HTERT RPE-1 (cell line): ENCODE results near the gene CHAF1B.
"Not testable (repeated sequence)": the region's sequence is repeated elsewhere in the genome, so short reads cannot be mapped to it uniquely, and the experiment has no call there.

Experiments
- in situ Hi-C: fragments of 300-500 bp; cut with MboI; formaldehyde crosslinking; loops from 4 replicates; pipeline ENCODE4 v1.14.3; 2020; ENCODE audit warnings: low sequenced_read_pairs

The CHAF1B gene

GRCh38 chr21:36386031-36386642 lies 945 bp downstream of the CHAF1B start:
- in situ Hi-C loops = no loop called here

- in situ Hi-C loops = no loop called here
Measured at GRCh38 chr21:36388096-36388495, 2.9 kb downstream of the CHAF1B start.

GRCh38 chr21:36388835-36389234 lies 3.6 kb downstream of the CHAF1B start:
- in situ Hi-C loops = no loop called here

GRCh38 chr21:36391649-36392048 lies 6.5 kb downstream of the CHAF1B start:
- in situ Hi-C loops = not testable (repeated sequence)

- in situ Hi-C loops = no loop called here
Measured at GRCh38 chr21:36395353-36396111, 10.3 kb downstream of the CHAF1B start.

- in situ Hi-C loops = no loop called here
Measured at GRCh38 chr21:36396325-36396724, 11.1 kb downstream of the CHAF1B start.

- in situ Hi-C loops = no loop called here
Measured at GRCh38 chr21:36396971-36397370, 11.8 kb downstream of the CHAF1B start.

GRCh38 chr21:36397606-36398005 lies 12.4 kb downstream of the CHAF1B start:
- in situ Hi-C loops = no loop called here

- in situ Hi-C loops = not testable (repeated sequence)
Measured at GRCh38 chr21:36399736-36400135, 14.5 kb downstream of the CHAF1B start.

GRCh38 chr21:36400719-36401118 lies 15.5 kb downstream of the CHAF1B start:
- in situ Hi-C loops = no loop called here

GRCh38 chr21:36402339-36402738 lies 17.1 kb downstream of the CHAF1B start:
- in situ Hi-C loops = no loop called here

- in situ Hi-C loops = no loop called here
Measured at GRCh38 chr21:36403713-36404112, 18.5 kb downstream of the CHAF1B start.

- in situ Hi-C loops = no loop called here
Measured at GRCh38 chr21:36408568-36408967, 23.4 kb downstream of the CHAF1B start.

- in situ Hi-C loops = no loop called here
Measured at GRCh38 chr21:36411301-36411700, 26.1 kb downstream of the CHAF1B start.

- in situ Hi-C loops = no loop called here
Measured at GRCh38 chr21:36412916-36413315, 27.7 kb downstream of the CHAF1B start.

GRCh38 chr21:36415375-36415774 lies 30.2 kb downstream of the CHAF1B start:
- in situ Hi-C loops = no loop called here

- in situ Hi-C loops = no loop called here
Measured at GRCh38 chr21:36419241-36419640, 34.0 kb downstream of the CHAF1B start.

GRCh38 chr21:36419996-36420395 lies 34.8 kb downstream of the CHAF1B start:
- in situ Hi-C loops = no loop called here

GRCh38 chr21:36420571-36421339 lies 35.6 kb downstream of the CHAF1B start:
- in situ Hi-C loops = no loop called here

- in situ Hi-C loops = no loop called here
Measured at GRCh38 chr21:36422279-36423098, 37.3 kb downstream of the CHAF1B start.
